BE2C (cell line): ENCODE data around the gene SHH.

Experiments used
- DNase-seq: peaks from one replicate; pipeline ENCODE4 v3.0.0-alpha.2; 2020
- H3K27me3 ChIP-seq: fragments of 250-450 bp; sonication (Bioruptor Pico); 2 replicates; pipeline ENCODE4 v1.5.1; 2020; ENCODE audit warnings: mild to moderate bottlenecking
- H3K36me3 ChIP-seq: fragments of 250-450 bp; sonication (Bioruptor Pico); 2 replicates; pipeline ENCODE4 v1.5.1; 2020; ENCODE audit warnings: mild to moderate bottlenecking
- H3K4me1 ChIP-seq: fragments of 250-450 bp; sonication (Bioruptor Pico); 2 replicates; pipeline ENCODE4 v1.5.1; 2020
- H3K4me3 ChIP-seq: 2 replicates; pipeline ENCODE4 v1.5.1; 2011; ENCODE audit warnings: low read depth, low read length
- H3K9me3 ChIP-seq: fragments of 250-450 bp; sonication (Bioruptor Pico); 2 replicates; pipeline ENCODE4 v1.5.1; 2020
- CTCF ChIP-seq: IDR thresholded peaks from 2 replicates; pipeline ENCODE4 v1.5.1; 2012; ENCODE audit warnings: mild to moderate bottlenecking, low read depth, low read length

Gene SHH

GRCh38 chr7:155844526-155844925 lies 32.3 kb upstream of the SHH start:
- Histone ChIP-seq H3K27me3 (peaks cover 16% of the 10 kb centered on the region), H3K9me3 (no peaks in the 10 kb centered on the region), H3K4me1 (no peaks in the 10 kb centered on the region), H3K36me3 (no peaks in the 10 kb centered on the region), H3K4me3 (no peak overlapping the region)
- DNase-seq, result no peak
- TF ChIP-seq CTCF, result no peak

- no peaks in the 10 kb centered on the region for H3K4me1 ChIP-seq
- DNase-seq, result no peak
- H3K27me3 ChIP-seq, result peaks cover 20% of the 10 kb centered on the region
- no peak for TF ChIP-seq CTCF
- H3K4me3 ChIP-seq, result no peak overlapping the region
- no peaks in the 10 kb centered on the region for H3K9me3 ChIP-seq
- H3K36me3 ChIP-seq, result no peaks in the 10 kb centered on the region
These were observed 31.8 kb upstream of the SHH start for GRCh38 chr7:155844019-155844453.

GRCh38 chr7:155843426-155844018 lies 31.3 kb upstream of the SHH start:
- Histone ChIP-seq H3K36me3 (no peaks in the 10 kb centered on the region), H3K4me3 (no peak overlapping the region), H3K9me3 (no peaks in the 10 kb centered on the region), H3K27me3 (peaks cover 24% of the 10 kb centered on the region), H3K4me1 (no peaks in the 10 kb centered on the region)
- no peak for TF ChIP-seq CTCF
- no peak for DNase-seq

- Histone ChIP-seq H3K27me3 (peaks cover 24% of the 10 kb centered on the region), H3K4me1 (no peaks in the 10 kb centered on the region), H3K9me3 (no peaks in the 10 kb centered on the region), H3K36me3 (no peaks in the 10 kb centered on the region), H3K4me3 (no peak overlapping the region)
- TF ChIP-seq CTCF, result no peak
- DNase-seq, result no peak
These were observed 30.4 kb upstream of the SHH start for GRCh38 chr7:155842496-155843265.

GRCh38 chr7:155840909-155841308 lies 28.6 kb upstream of the SHH start:
- no peak overlapping the region for H3K4me3 ChIP-seq
- DNase-seq, result no peak
- H3K9me3 ChIP-seq, result no peaks in the 10 kb centered on the region; the same call in 1 of the 2 replicates
- no peak for TF ChIP-seq CTCF
- peaks cover 24% of the 10 kb centered on the region for H3K27me3 ChIP-seq
- H3K36me3 ChIP-seq, result no peaks in the 10 kb centered on the region
- no peaks in the 10 kb centered on the region for H3K4me1 ChIP-seq

GRCh38 chr7:155840262-155840885 lies 28.1 kb upstream of the SHH start:
- no peak overlapping the region for H3K4me3 ChIP-seq
- DNase-seq, result no peak
- no peak for TF ChIP-seq CTCF
- H3K36me3 ChIP-seq, result no peaks in the 10 kb centered on the region
- H3K27me3 ChIP-seq, result peaks cover 24% of the 10 kb centered on the region
- no peaks in the 10 kb centered on the region; the same call in 1 of the 2 replicates for H3K9me3 ChIP-seq
- H3K4me1 ChIP-seq, result no peaks in the 10 kb centered on the region
